GM21526 (cell line): ENCODE measurements around the gene FUT7.
"Not testable (repeated sequence)": the region's sequence is repeated elsewhere in the genome, so short reads cannot be mapped to it uniquely, and the experiment has no call there.

Experiments used
- ATAC-seq: cut with Tn5 transposase; IDR thresholded peaks from one replicate; pipeline ENCODE4 v1.9.1; 2021; ENCODE audit warnings: moderate library complexity; ENCODE audit not compliant: unreplicated experiment, low FRiP score

FUT7 gene

DNA sequence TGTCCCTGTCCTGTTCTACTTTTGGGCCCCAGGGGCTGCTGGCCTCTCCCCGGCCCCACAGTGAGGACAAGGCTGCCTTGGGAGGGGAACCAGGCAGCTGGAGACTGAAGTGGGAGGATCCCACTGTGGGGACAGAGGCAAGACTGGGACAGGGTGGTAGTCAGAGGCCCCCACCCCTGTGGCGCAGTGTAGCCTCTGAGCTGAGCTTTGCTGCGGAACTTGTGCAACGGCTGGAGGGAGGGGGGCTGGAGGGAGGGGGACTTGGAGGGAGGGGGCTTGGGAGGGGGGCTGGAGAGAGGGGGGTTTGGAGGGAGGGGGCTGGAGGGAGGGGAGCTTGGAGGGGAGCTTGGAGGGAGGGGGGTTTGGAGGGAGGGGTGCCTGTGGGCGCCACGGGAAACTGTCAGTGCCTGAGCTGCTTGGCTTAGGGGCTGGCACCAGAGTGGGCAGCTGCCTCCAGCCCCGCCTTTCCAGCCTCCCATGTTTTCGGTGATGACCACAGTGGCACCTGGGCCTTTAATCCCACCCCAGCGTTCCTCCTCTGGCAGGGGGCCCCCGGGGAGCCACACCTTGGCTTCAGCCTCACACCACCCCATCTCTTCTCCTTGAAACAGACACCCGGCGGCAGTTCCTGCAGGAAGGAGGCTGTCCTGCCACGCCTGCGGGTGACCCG is 2.3 kb upstream of the FUT7 start:
- ATAC-seq, result no peak

DNA sequence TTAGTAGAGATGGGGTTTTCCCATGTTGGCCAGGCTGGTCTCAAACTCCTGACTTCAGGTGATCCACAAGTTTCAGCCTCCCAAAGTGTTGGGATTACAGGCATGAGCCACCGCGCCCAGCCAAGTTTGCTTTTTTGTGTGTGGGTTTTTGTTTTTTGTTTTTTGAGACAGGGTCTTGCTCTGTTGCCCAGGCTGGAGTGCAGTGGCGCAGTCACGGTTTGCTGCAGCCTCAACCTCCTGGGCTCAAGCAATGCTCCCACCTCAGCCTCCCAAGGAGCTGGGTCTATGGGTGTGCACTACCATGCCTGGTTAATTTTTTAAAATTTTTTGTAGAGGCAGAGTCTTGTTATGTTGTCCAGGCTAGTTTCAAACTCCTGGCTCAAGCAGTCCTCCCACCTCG is 1.6 kb upstream of the FUT7 start:
- not testable (repeated sequence) for ATAC-seq

DNA sequence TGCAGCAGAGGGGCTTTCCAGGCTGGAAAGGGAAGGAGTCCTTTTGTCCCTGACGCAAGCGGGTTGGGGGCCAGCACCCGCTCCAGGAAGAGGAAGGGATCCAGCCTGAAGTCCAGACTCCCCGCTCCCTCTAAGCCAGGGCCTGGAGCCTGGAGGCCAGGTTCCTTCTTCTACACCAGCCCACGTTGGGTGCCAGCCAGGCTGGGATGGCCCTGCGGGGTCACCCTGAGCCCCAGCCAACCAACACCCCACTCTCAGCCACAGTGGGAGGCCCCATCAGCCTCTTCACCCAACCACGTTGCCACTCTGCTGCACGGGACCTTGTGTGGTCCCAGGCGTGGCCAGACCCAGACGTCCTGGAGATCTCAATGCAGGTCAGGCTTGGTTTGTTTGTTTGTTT is 970 bp upstream of the FUT7 start:
- no peak for ATAC-seq

DNA sequence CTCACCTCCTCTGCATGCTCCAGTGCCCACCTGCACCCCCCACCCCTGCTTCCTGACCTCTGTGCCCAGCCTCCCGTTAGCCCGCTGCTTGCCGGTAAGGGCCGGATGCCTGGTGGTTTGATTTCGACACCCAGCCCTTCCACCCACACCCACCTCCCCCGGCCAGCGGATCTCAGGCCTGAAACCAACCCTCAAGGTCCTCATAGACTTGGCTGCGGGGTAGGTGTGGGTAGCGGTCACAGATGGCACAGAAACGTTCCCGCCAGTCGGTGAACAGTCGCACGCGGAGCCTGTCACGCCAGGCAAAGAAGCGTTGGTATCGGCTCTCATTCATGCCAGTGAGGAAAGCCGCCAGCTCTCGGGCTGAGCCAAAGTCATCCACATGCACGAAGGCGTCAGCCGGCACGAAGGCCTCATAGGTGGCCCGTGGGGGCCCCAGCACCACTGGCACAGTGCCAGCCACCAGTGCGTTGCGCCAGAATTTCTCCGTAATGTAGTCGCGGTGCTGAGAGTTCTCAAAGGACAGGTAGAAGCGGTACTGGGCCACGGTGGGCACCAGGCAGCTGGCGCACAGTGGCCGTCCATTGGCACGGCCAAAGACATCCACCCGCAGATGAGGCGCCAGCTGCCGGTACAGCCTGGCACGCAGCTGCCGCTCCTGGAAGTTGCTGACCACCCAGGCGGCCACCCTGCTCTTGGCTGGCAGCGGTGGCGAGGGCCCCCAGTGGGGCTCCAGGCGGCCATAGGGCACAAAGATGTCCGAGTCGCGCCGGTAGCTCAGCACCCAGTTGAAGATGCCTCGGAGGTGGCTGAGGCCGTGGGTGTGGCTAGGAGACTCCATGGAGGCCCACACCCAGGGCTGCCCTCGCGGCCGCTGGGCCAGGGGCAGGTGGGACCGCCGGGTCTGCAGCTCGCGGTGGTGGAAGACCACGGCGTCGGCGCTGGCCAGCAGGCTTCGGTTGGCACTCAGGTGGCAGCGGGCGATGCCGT is 1.1 kb downstream of the FUT7 start:
- no peak for ATAC-seq

DNA sequence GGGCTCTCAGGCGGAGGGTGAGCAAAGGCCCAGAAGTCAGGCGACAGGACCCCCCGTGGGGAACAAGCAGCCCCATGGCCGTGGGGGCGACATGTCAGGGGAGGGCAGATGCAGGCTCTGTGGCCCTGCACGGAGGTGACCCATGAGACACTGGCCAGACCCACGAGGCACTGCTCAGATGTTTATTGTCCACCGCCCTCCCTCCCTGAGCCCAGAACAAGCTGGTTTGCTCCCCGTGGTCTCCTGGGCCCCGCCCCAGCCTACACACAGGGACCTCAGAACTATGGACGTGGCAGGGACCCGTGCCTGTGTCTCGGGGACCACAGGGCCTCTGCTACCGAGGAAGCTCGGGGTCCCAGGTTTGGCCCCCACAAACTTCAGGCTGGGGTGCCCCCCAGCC is 1.9 kb downstream of the FUT7 start:
- ATAC-seq, result no peak

DNA sequence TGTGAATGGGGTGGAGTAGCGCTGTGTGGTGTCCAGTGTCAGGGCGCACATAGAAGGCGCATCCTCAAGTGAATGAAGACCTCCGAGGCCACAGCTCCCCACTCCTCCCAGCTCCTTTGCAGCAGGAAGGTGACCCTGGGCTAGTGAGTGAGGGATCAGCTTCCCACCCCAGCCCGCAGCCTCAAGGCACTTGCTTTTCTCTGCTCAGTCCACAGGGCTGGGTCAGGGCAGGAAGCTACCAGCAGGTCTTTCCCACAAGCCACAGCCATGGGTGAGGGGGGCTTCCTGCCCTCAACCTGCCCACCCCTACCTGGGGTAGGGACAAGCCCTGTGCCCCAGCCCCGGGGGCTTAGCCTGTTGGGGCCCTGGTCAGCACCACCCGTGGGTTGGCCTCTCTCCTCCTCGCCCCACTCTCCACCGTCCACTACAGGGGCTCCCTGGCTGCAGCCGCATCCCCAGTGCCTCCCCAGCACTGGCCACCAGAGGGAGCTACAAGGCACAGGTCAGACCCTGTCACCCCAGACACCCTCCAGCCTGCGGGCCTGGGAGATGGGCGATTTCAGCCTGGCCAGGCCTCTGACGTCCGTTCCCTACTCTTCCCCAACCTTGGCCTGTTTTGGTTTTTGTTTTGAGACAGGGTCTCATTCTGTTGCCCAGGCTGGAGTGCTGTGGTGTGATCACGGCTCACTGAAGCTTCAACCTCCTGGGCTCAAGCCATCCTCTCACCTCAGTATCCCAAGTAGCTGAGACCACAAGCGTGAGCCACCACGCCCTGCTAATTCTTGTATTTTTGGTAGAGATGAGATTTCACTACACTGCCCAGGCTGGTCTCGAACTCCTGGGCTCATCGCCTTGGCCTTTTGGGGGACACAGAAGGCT is 2.6 kb downstream of the FUT7 start:
- no peak for ATAC-seq

DNA sequence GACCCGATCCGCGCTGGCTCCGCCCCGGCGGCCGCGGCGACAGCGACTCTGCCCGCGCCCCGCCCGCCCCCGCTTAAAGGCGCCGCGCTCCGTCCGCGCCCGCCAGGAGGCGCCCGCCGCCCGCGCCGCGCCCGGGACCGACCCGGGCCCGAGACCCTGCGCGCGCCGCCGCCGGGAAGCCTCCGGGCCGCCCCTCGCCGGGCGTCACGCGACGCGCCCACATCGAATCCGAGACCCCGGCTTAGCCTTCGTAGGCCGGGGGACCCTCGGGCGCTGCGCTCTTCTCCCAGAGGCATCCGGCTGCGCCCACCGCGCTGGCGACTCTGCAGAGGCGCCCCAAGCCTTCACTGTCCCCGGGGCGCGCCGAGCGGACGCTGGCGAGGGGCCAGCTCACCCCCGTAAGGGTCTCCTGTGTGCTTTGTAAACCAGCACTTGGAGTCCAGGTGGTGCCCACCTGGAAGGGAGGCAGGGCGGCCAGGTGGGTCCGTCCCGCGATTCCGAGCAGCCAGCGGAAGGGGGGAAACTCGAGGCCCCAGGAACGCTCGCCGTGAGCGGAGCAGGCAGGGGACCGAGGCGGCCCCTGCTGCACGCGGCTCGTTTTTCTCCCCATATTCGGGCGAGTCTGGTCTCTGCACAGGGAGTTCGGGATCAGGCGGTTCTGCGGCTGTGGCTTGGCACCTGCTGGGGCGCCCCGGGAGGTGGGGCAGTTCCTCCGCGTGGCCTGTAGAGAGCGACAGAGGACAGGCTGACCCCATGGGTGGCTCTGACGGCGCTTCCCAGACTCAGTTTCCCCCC is 3.4 kb downstream of the FUT7 start:
- no peak for ATAC-seq

DNA sequence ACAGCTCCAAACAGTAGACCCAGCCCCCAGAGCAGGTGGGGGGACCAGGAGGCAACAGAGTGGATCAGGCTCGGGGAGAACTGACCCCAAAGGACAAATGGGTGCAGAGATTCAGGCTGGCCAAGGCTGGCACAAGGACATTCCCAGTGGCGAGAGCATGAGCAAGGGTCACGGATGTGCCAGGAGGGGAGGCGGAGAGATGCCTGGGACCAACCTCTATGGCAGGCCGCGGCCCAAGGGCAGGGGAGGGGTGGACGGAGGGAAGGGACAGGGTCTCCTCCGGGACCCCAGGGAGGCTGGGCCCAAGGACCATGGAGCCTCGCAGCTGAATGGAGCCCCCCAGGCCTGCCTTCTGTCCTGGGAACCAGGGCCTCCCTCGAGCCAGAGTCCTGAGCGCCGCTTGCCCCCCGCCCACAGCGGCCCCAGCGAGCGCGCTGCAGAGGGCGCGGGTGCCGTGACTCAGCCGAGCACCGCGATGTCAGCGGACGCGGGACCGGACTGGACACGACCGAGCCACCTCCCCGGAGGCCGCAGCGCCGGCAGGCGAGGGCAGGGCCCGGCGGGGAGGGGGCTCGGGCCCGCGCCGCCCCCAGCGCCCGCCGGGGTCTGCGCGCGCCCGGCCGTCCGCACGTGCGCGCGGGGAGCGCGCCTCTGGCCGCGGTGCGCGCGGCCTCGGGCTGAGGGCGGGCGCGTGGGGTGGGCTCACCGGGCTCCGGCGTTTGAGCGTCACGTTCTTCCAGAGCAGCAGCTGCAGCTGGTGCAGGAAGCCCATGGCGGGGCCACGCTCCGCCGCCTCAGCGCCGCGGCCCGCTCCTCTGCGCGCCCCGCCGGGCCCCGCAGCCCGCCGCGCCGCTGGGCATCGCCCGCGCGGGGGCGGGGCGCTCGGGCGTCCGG is 4.3 kb downstream of the FUT7 start, which contains the start of gene ABCA2:
Gene ABCA2, minus strand, starts transcription at position 869 of the 894 bp plus-strand sequence. Its CDS starts 97 bp downstream, at position 772.
- ATAC-seq, result no peak

DNA sequence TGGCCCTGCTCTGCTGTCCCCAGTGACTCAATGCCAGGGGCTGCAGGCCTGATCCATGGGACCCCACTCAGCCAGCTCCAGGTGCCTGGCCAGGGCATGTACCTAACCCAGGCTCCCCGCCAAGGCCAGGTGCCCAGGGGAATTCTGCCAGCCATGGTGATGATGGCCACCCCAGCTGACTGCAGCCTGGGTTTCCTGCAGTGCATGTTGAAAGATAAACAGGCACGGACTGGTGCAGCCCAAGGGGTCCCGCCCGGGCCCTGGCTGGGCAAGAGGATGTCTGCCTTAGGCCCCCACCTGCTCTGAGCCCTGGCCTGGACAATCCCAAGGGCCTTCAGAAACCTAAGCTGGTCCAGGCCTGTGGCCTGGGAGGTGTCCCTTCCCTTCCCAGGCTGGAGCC is 5.1 kb downstream of the FUT7 start:
- no peak for ATAC-seq

DNA sequence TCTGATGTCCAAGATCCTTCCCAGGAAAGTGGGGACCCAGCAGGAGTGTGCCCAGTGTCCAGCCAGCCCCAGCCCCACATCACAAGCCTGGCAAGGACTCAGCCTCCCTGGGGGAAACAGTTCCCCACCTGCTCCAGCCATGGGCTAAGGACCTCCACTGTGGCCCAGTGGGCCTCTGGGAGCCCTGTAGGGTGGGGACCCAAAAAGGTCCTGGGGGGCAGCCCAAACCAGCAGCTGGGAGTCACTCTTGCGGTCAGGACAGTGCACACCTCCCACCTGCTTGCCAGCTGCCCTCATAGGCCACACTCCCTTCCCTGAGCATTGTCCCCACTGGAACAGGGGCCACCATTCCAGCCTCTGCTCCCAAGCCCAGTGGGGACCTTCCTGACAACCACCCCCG is 5.5 kb downstream of the FUT7 start:
- ATAC-seq, result no peak

DNA sequence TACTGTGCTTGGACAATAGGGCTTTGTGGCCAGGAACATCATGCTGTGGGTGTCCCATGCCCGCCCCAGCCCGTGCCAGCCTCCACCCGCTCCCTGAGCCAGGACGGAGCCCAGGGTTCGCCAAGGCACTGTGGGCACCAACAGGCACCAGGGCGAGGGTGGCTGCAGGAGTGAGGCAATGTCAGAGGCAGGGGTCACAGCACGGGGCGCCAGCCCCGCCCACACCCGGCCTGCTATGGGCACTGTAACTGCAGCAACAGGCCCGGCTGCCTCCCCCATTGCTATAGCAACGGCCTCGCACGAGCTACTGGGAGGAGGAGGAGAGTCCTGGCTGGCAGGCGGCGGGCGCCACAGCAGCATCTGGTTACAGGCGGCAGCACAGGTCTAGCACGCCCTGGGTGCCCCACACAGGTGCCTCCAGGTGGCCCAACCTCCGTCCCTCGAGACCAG is 6.3 kb downstream of the FUT7 start:
- ATAC-seq, result no peak

DNA sequence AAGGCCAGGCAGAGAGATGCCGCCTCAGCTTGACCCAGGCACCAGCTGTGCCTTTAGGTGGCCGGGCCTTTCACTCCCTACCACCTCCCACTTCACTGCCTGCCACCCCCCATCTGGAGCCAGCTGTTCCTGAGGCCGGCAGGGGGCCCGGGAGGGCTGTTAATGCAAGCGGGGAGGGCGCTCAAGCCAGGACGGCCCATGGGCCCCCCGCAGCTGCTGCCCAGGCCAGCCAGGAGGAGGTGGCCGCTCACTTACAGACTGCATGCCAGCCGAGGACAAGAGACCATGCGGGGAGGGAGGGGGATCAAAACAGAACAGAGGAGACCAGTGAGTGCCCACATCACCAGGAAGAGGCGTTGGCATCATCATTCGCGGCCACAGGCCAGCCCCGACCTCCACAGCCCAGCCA is 8.3 kb downstream of the FUT7 start:
- ATAC-seq, result no peak

DNA sequence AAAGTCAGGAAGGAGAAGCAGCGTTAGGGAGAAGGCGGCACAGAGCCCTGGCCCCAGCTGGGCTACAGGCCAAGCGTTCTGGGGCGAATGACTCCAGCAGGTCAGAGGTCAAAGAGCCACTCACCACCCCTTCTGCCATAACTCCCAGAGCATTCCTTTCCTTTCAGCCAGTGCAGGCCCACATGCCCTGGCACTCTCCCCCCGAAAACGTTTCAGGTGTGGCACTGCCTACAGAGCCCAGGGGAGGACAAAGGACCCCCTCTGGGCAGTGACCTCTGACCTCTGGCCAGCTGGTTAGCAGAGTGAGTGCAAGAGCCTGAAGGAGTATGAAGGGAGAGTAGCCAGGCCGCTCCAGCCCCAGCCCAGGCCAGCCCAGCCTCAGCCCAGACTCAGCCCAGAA is 8.7 kb downstream of the FUT7 start:
- ATAC-seq, result no peak

DNA sequence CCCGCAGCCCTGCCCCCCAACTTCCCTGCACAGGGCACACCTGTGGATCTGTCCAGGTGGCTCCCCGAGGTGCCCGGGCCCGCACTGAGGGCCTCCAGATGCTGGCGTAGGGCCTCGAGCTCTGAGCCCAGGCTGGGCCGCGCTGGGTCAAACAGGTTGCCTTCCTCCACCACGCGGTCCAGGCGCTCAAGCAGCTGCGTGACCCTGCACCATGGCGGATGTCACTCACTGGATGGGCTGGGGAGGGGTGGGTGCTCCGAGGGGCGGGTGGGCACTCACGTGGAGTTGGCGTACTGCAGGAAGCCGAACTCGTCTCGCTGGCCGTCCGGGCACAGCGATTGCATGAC is 9.3 kb downstream of the FUT7 start:
- ATAC-seq, result no peak

DNA sequence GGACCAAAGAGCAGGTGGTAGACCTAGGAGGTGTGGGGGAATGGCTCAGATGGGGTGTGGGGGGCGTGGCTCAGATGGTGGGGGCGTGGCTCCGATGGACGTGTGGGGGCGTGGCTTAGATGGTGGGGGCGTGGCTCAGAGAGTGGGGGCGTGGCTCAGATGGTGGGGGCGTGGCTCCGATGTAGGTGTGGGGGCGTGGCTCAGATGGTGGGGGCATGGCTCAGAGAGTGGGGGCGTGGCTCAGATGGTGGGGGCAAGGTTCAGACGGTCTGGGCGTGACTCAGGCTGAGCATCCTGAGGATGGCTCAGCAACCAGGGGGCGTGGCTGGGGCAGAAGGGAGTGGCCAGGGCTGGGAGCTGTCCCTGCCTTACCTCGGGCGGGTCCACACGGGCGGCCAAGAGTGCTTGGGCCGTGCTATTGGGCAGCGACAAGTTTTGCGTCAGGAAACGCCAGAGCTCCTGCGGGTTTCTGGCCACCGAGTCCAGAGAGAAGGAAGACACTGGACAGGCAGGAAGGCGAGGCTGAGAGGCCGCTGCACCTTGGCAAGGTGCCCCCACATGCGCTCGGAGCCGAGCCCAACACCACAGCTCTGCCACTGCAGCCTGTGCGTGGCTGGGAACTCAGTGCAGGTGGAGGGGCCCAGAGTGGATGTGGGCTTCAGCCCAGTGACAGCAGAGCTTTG is 9.8 kb downstream of the FUT7 start:
- ATAC-seq, result no peak

DNA sequence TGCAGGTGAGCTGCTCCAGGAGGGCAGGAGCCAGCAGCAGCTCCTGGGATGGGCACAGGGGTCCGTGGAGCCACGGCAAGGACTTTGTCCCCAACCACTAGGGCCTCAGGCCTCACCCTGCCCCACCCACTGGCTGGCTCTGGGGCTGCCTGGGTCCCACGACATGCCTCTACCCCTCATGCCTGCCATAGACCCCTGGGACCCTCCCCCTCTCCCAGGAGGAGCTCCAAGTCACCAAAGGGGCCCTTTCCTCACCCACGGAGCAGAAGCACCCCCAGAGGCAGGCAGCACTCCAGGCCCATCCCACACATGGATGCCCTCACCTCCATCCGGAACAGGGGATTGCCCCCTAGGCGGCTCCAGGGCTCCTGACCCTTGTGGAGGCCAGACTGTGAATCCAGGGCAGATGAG is 10.3 kb downstream of the FUT7 start:
- ATAC-seq, result no peak

DNA sequence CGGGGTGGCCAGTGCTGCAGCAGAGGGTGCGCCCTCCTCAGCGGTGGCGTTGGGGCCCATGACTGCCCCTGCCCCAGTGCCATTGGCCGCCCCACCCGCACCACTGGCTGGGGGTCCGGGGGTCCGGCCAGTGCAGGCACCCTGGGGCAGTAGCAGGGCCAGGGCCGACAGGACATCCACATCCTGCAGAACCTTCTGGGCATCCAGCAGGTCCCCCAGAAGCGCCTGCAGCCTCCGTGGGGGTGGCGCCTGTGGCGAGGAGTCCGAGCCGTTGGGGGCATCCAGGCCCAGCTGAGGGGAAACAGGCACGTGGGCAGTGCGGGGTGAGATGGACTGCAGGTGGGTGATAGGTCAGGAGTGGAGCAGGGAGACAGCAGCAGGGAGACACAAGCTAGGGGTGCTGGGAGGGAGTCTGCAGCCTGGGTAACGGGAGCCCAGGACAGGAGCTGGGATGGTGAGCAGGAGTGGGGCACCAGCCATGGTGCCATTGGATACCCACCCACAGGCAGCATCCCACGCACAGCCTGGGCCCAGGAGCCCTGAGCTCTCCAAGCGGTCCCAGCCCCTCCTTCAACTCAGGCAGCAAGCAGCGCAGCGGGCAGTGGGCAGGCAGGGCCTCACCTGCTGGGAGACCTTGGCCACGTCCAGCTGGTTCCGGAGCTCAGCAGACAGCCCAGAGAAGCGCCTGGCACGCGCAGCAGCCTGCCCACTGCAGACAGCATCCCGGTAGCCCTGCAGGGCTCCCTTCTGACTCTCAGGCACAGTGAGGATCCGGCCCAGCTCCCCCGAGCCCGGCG is 10.9 kb downstream of the FUT7 start:
- ATAC-seq, result no peak
